Measurements from ENCODE around the gene DNAJB6.
"Not testable (repeated sequence)": the region's sequence is repeated elsewhere in the genome, so short reads cannot be mapped to it uniquely, and the experiment has no call there.

DNAJB6 gene

GRCh38 chr7:157444011-157444842, 107.4 kb downstream of the DNAJB6 start:
- no peak for TF ChIP-seq CTCF (conservative IDR thresholded peaks at IDR 0.05; ENCODE audit: control insufficient read depth, insufficient read depth, low read depth, low read length)
- no peak overlapping the region for H3K4me3 ChIP-seq (ENCODE audit: control insufficient read depth, low read depth, low read length)

GRCh38 chr7:157444843-157445135, 108.0 kb downstream of the DNAJB6 start:
- no peak for TF ChIP-seq CTCF (conservative IDR thresholded peaks at IDR 0.05; ENCODE audit: control insufficient read depth, insufficient read depth, low read depth, low read length)
- H3K4me3 ChIP-seq (ENCODE audit: control insufficient read depth, low read depth, low read length), result no peak overlapping the region
- DNase-seq (ENCODE audit: low read depth), result no peak

More at GRCh38 chr7:157444011-157444842, 107.4 kb downstream of the DNAJB6 start:
- DNase-seq (ENCODE audit: low read depth), result no peak

GRCh38 chr7:157445246-157445955, 108.6 kb downstream of the DNAJB6 start:
- no peak for DNase-seq (ENCODE audit: low read depth)
- TF ChIP-seq CTCF (conservative IDR thresholded peaks at IDR 0.05; ENCODE audit: control insufficient read depth, insufficient read depth, low read depth, low read length), result no peak
- H3K4me3 ChIP-seq (ENCODE audit: control insufficient read depth, low read depth, low read length), result no peak overlapping the region

GRCh38 chr7:157445956-157446295, 109.1 kb downstream of the DNAJB6 start:
- DNase-seq (ENCODE audit: low read depth), result no peak
- no peak overlapping the region for H3K4me3 ChIP-seq (ENCODE audit: control insufficient read depth, low read depth, low read length)
- no peak for TF ChIP-seq CTCF (conservative IDR thresholded peaks at IDR 0.05; ENCODE audit: control insufficient read depth, insufficient read depth, low read depth, low read length)

- DNase-seq (ENCODE audit: low read depth), result no peak
- no peak overlapping the region for H3K4me3 ChIP-seq (ENCODE audit: control insufficient read depth, low read depth, low read length)
- no peak for TF ChIP-seq CTCF (conservative IDR thresholded peaks at IDR 0.05; ENCODE audit: control insufficient read depth, insufficient read depth, low read depth, low read length)
Observed at GRCh38 chr7:157446322-157446721, 109.5 kb downstream of the DNAJB6 start.

- DNase-seq (ENCODE audit: low read depth); H3K4me3 ChIP-seq (ENCODE audit: control insufficient read depth, low read depth, low read length): not testable (repeated sequence)
Observed at GRCh38 chr7:157454003-157454402, 117.2 kb downstream of the DNAJB6 start.
